ENCODE data around the gene PM20D1. TPM values are rescaled to one million over a fixed set of nuclear protein-coding genes. Genes with fewer than 3 reads are reported as not detected.
"Not testable (repeated sequence)": the region's sequence is repeated elsewhere in the genome, so short reads cannot be mapped to it uniquely, and the experiment has no call there.

The PM20D1 gene
- total RNA-seq, 1 donor from 2014 or later: not detected

- no peaks in the 10 kb centered on the region for H3K36me3 Mint-ChIP-seq (ENCODE audit: low read depth, unreplicated experiment)
- no peak overlapping the region for H3K27ac Mint-ChIP-seq (ENCODE audit: unreplicated experiment)
- no peaks in the 10 kb centered on the region for H3K9me3 Mint-ChIP-seq (ENCODE audit: unreplicated experiment)
- H3K27me3 Mint-ChIP-seq (ENCODE audit: unreplicated experiment): no peaks in the 10 kb centered on the region
- no peak for DNase-seq (ENCODE audit: low spot score)
- no peak overlapping the region for H3K4me3 Mint-ChIP-seq (ENCODE audit: unreplicated experiment)
- H3K4me1 Mint-ChIP-seq (ENCODE audit: unreplicated experiment): no peaks in the 10 kb centered on the region
- TF ChIP-seq, protein P1, sequence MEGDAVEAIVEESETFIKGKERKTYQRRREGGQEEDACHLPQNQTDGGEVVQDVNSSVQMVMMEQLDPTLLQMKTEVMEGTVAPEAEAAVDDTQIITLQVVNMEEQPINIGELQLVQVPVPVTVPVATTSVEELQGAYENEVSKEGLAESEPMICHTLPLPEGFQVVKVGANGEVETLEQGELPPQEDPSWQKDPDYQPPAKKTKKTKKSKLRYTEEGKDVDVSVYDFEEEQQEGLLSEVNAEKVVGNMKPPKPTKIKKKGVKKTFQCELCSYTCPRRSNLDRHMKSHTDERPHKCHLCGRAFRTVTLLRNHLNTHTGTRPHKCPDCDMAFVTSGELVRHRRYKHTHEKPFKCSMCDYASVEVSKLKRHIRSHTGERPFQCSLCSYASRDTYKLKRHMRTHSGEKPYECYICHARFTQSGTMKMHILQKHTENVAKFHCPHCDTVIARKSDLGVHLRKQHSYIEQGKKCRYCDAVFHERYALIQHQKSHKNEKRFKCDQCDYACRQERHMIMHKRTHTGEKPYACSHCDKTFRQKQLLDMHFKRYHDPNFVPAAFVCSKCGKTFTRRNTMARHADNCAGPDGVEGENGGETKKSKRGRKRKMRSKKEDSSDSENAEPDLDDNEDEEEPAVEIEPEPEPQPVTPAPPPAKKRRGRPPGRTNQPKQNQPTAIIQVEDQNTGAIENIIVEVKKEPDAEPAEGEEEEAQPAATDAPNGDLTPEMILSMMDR (IDR thresholded peaks at IDR 0.05; ENCODE audit: unreplicated experiment): no peak
Measured at GRCh38 chr1:205826016-205826806, 23.7 kb downstream of the PM20D1 start.

DNA sequence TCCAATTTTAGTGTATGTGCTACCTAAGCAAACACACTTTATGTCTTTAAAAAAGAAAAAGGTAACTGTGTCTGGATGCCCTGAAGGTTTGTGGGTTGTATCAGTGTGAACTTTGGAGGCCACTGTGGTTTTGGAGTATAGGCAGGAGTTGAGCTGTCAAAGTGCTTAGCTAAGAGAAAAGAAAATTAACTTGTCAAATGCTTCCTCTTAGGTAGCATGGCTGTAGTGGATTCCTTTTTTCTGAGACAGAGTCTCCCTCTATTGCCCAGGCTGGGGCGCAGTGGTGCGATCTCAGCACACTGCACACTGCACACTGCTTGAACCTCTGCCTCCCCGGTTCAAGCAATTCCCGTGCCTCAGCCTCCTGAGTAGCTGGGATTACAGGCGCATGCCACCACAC, 25.8 kb downstream of the PM20D1 start:
- no peaks in the 10 kb centered on the region for H3K27me3 Mint-ChIP-seq (ENCODE audit: unreplicated experiment)
- TF ChIP-seq, protein P1 (IDR thresholded peaks at IDR 0.05; ENCODE audit: unreplicated experiment): no peak
- H3K4me1 Mint-ChIP-seq (ENCODE audit: unreplicated experiment): no peaks in the 10 kb centered on the region
- H3K9me3 Mint-ChIP-seq (ENCODE audit: unreplicated experiment): no peaks in the 10 kb centered on the region
- no peak overlapping the region for H3K27ac Mint-ChIP-seq (ENCODE audit: unreplicated experiment)
- H3K4me3 Mint-ChIP-seq (ENCODE audit: unreplicated experiment): no peak overlapping the region
- DNase-seq (ENCODE audit: low spot score): no peak
- H3K36me3 Mint-ChIP-seq (ENCODE audit: low read depth, unreplicated experiment): no peaks in the 10 kb centered on the region

GRCh38 chr1:205823260-205823659, 26.7 kb downstream of the PM20D1 start:
- H3K4me3 Mint-ChIP-seq (ENCODE audit: unreplicated experiment); H3K9me3 Mint-ChIP-seq (ENCODE audit: unreplicated experiment); H3K36me3 Mint-ChIP-seq (ENCODE audit: low read depth, unreplicated experiment); H3K4me1 Mint-ChIP-seq (ENCODE audit: unreplicated experiment); DNase-seq (ENCODE audit: low spot score); H3K27me3 Mint-ChIP-seq (ENCODE audit: unreplicated experiment); H3K27ac Mint-ChIP-seq (ENCODE audit: unreplicated experiment): not testable (repeated sequence)

GRCh38 chr1:205822397-205822796, 27.5 kb downstream of the PM20D1 start:
- Mint-ChIP-seq H3K27me3 (ENCODE audit: unreplicated experiment) (peaks cover 3% of the 10 kb centered on the region), H3K4me1 (ENCODE audit: unreplicated experiment) (peaks cover 11% of the 10 kb centered on the region), H3K27ac (ENCODE audit: unreplicated experiment) (no peak overlapping the region), H3K36me3 (ENCODE audit: low read depth, unreplicated experiment) (no peaks in the 10 kb centered on the region), H3K9me3 (ENCODE audit: unreplicated experiment) (no peaks in the 10 kb centered on the region), H3K4me3 (ENCODE audit: unreplicated experiment) (no peak overlapping the region)
- TF ChIP-seq, protein P1 (IDR thresholded peaks at IDR 0.05; ENCODE audit: unreplicated experiment): no peak
- no peak for DNase-seq (ENCODE audit: low spot score)

GRCh38 chr1:205817988-205818387, 31.9 kb downstream of the PM20D1 start:
- no peak for DNase-seq (ENCODE audit: low spot score)
- peaks cover 10% of the 10 kb centered on the region for H3K27me3 Mint-ChIP-seq (ENCODE audit: unreplicated experiment)
- H3K4me1 Mint-ChIP-seq (ENCODE audit: unreplicated experiment): peaks cover 37% of the 10 kb centered on the region
- H3K27ac Mint-ChIP-seq (ENCODE audit: unreplicated experiment): no peak overlapping the region
- H3K9me3 Mint-ChIP-seq (ENCODE audit: unreplicated experiment): no peaks in the 10 kb centered on the region
- TF ChIP-seq, protein P1 (IDR thresholded peaks at IDR 0.05; ENCODE audit: unreplicated experiment): no peak
- H3K4me3 Mint-ChIP-seq (ENCODE audit: unreplicated experiment): peak overlapping the region; percentile 15
- H3K36me3 Mint-ChIP-seq (ENCODE audit: low read depth, unreplicated experiment): peaks cover 5% of the 10 kb centered on the region
